NCI-H2227 (cell line): ENCODE data around the gene TYW3.
A peak's percentile ranks its signal among the peaks of the same experiment; 100 is the strongest.

Source experiments
- DNase-seq: peaks from one replicate; lab custom pipeline; 2025; ENCODE audit not compliant: unreplicated experiment; lab: John Stamatoyannopoulos, UW

Gene TYW3

GRCh38 chr1:74732960-74733603 lies at the start of gene TYW3, which contains the start of gene CRYZ:
Gene TYW3, plus strand, starts transcription at chr1:74733152. Its CDS starts 93 bp downstream, at chr1:74733245.
Gene CRYZ, minus strand, starts transcription at chr1:74733050. Its CDS starts 8,229 bp downstream, at chr1:74724821.
- peak; percentile 95 for DNase-seq

- DNase-seq, result no peak
Observed at GRCh38 chr1:74683656-74684055, 49.3 kb upstream of the TYW3 start.

- DNase-seq, result no peak
Observed at GRCh38 chr1:74684301-74684700, 48.7 kb upstream of the TYW3 start.

GRCh38 chr1:74686928-74687327 lies 46.0 kb upstream of the TYW3 start:
- DNase-seq, result no peak

GRCh38 chr1:74689621-74690363 lies 43.2 kb upstream of the TYW3 start:
- peak; percentile 80 for DNase-seq

- DNase-seq, result no peak
Observed at GRCh38 chr1:74690364-74690696, 42.6 kb upstream of the TYW3 start.

GRCh38 chr1:74690909-74691308 lies 42.0 kb upstream of the TYW3 start:
- DNase-seq, result peak; percentile 55

- no peak for DNase-seq
Observed at GRCh38 chr1:74693473-74693872, 39.5 kb upstream of the TYW3 start.

GRCh38 chr1:74697832-74698231 lies 35.1 kb upstream of the TYW3 start:
- no peak for DNase-seq

- no peak for DNase-seq
Observed at GRCh38 chr1:74699331-74699730, 33.6 kb upstream of the TYW3 start.

GRCh38 chr1:74703386-74704182 lies 29.4 kb upstream of the TYW3 start:
- DNase-seq, result no peak

- DNase-seq, result no peak
Observed at GRCh38 chr1:74712881-74713280, 20.1 kb upstream of the TYW3 start.

GRCh38 chr1:74713849-74714248 lies 19.1 kb upstream of the TYW3 start:
- DNase-seq, result no peak

- DNase-seq, result no peak
Observed at GRCh38 chr1:74714429-74715235, 18.3 kb upstream of the TYW3 start.

- no peak for DNase-seq
Observed at GRCh38 chr1:74715236-74715502, 17.8 kb upstream of the TYW3 start.

- no peak for DNase-seq
Observed at GRCh38 chr1:74715806-74716205, 17.1 kb upstream of the TYW3 start.

- no peak for DNase-seq
Observed at GRCh38 chr1:74716822-74717221, 16.1 kb upstream of the TYW3 start.

- DNase-seq, result no peak
Observed at GRCh38 chr1:74717626-74718025, 15.3 kb upstream of the TYW3 start.

- DNase-seq, result no peak
Observed at GRCh38 chr1:74726063-74726462, 6.9 kb upstream of the TYW3 start.

- no peak for DNase-seq
Observed at GRCh38 chr1:74728736-74729135, 4.2 kb upstream of the TYW3 start.

GRCh38 chr1:74729741-74730478 lies 3.0 kb upstream of the TYW3 start:
- DNase-seq, result no peak
